Caki2 (cell line): ENCODE data around the gene XYLB. TPM values are rescaled to one million over a fixed set of nuclear protein-coding genes. Genes with fewer than 3 reads are reported as not detected.

Experiments used
- DNase-seq: peaks from one replicate; pipeline ENCODE4 v3.0.0-alpha.2; 2015; ENCODE audit warnings: low read depth
- in situ Hi-C: cut with HindIII; loops from 2 replicates; pipeline ENCODE4 v1.10.0; 2016; ENCODE audit warnings: low sequenced_read_pairs, low pct_unique_long_range_greater_than_20kb, mixed read lengths
- total RNA-seq: library from RNA; depleted of rRNA; stranded (reverse); fragments of >200 nt; shearing (Covaris generic); gene quantifications from 2 replicates; pipeline ENCODE4 v1.2.3, GENCODE V29; 2014; ENCODE audit warnings: low replicate concordance; rRNA removed

Gene XYLB
- total RNA-seq, 1 experiment from 2014 or later: 1.5 TPM

DNA sequence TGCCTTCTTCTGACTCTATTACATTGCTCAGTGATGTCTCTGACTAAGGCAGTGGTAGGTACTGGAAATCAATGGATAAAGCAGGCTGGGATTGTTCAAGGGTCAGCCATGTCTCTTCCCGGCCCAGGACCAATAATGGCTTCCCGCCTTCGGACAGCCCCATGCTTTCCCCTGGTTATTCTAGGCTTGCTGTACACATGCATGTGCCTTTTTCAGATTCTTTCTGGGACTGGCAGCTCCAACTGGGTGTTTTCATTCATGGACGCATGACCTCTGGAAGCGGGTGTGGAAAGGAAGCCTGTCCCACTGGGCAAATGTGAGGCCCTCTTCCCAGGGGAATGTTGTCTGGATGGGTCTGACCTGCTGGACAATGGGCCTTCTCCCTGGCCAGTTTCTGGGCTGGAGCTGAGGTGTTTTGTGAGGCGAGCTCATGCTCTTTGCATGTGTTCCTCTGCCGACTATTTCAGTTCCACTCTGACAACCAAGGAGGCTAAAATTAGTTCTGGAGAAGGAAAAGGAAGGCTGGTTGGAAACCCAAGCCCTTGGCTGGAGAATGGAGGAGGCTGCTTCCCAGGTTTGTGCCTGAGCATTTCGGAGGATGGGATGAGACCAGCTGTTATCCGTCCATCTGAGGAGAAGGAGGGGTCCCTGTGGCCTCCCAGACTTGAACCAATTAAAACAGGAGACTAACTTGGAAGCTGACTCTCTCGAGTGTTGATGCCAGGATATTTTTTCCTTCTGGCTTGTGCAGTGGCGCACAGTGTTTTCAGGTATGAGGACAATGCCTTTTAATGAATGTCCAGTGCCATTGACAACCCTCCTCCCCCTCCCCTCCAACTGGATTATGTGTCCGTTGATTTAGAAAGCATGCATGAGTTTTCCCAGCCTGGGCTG, 114.0 kb downstream of the XYLB start:
- in situ Hi-C loops: no loop called here
- DNase-seq: no peak

Other genes starting within 250 kb of the XYLB start
- gene ACAA1, start 209.7 kb upstream of the XYLB start, total RNA-seq: 41.3 and 44.5 TPM in 2 replicates
- 2.9 and 9.8 TPM in 2 replicates for gene MYD88, start 208.1 kb upstream of the XYLB start, total RNA-seq
- gene OXSR1, start 181.2 kb upstream of the XYLB start, total RNA-seq: 14.7 and 17.3 TPM in 2 replicates
- not detected in 2 replicates for gene SLC22A13, start 81.0 kb upstream of the XYLB start, total RNA-seq
- not detected in 2 replicates for gene SLC22A14, start 64.5 kb upstream of the XYLB start, total RNA-seq
- 1.3 and 1.4 TPM in 2 replicates for gene ACVR2B, start 107.1 kb downstream of the XYLB start, total RNA-seq
- gene EXOG, start 149.6 kb downstream of the XYLB start, total RNA-seq: 2.2 and 3.6 TPM in 2 replicates